M059J (cell line): ENCODE data around the gene PALD1. TPM values are rescaled to one million over a fixed set of nuclear protein-coding genes. Genes with fewer than 3 reads are reported as not detected.

Experiments used
- DNase-seq: peaks from one replicate; pipeline ENCODE4 v3.0.0-alpha.2; 2012; ENCODE audit warnings: low read depth
- total RNA-seq: library from RNA; depleted of rRNA; stranded (reverse); fragments of >200 nt; shearing (Covaris generic); gene quantifications from 2 replicates; pipeline ENCODE4 v1.2.3, GENCODE V29; 2014

The PALD1 gene
- total RNA-seq, 1 experiment from 2014 or later, result 0.20 TPM

GRCh38 chr10:70457759-70458305 lies 20.7 kb upstream of the PALD1 start:
- no peak for DNase-seq

- peak; percentile 84 for DNase-seq
Observed at GRCh38 chr10:70458329-70459060, 20.1 kb upstream of the PALD1 start.

- no peak for DNase-seq
Observed at GRCh38 chr10:70459061-70459773, 19.4 kb upstream of the PALD1 start.

GRCh38 chr10:70459774-70460490 lies 18.6 kb upstream of the PALD1 start:
- no peak for DNase-seq

GRCh38 chr10:70461397-70462348 lies 16.9 kb upstream of the PALD1 start:
- peak; percentile 59 for DNase-seq

- peak; percentile 83 for DNase-seq
Observed at GRCh38 chr10:70462349-70462984, 16.1 kb upstream of the PALD1 start.

- DNase-seq, result no peak
Observed at GRCh38 chr10:70465278-70465677, 13.3 kb upstream of the PALD1 start.

GRCh38 chr10:70465832-70466231 lies 12.7 kb upstream of the PALD1 start:
- no peak for DNase-seq

- DNase-seq, result no peak
Observed at GRCh38 chr10:70466951-70467350, 11.6 kb upstream of the PALD1 start.

GRCh38 chr10:70472799-70473454 lies 5.6 kb upstream of the PALD1 start:
- no peak for DNase-seq

GRCh38 chr10:70474780-70475179 lies 3.8 kb upstream of the PALD1 start:
- peak; percentile 37 for DNase-seq

- DNase-seq, result peak; percentile 82
Observed at GRCh38 chr10:70475661-70476060, 2.9 kb upstream of the PALD1 start.

GRCh38 chr10:70476249-70477035 lies 2.1 kb upstream of the PALD1 start:
- no peak for DNase-seq

GRCh38 chr10:70477661-70478162 lies 855 bp upstream of the PALD1 start:
- peak; percentile 54 for DNase-seq

GRCh38 chr10:70479165-70479581 lies 606 bp downstream of the PALD1 start:
- DNase-seq, result no peak

GRCh38 chr10:70479626-70480238 lies 1.2 kb downstream of the PALD1 start:
- DNase-seq, result no peak

- no peak for DNase-seq
Observed at GRCh38 chr10:70480239-70480861, 1.8 kb downstream of the PALD1 start.

- DNase-seq, result no peak
Observed at GRCh38 chr10:70481105-70481504, 2.5 kb downstream of the PALD1 start.
